ENCODE data around the gene EIF1AX. TPM values are rescaled to one million over a fixed set of nuclear protein-coding genes. Genes with fewer than 3 reads are reported as not detected.
"Not testable (repeated sequence)": the region's sequence is repeated elsewhere in the genome, so short reads cannot be mapped to it uniquely, and the experiment has no call there.

The EIF1AX gene, protein sequence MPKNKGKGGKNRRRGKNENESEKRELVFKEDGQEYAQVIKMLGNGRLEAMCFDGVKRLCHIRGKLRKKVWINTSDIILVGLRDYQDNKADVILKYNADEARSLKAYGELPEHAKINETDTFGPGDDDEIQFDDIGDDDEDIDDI
- 69.3 TPM for total RNA-seq
- 45.7 TPM for polyA plus RNA-seq

DNA sequence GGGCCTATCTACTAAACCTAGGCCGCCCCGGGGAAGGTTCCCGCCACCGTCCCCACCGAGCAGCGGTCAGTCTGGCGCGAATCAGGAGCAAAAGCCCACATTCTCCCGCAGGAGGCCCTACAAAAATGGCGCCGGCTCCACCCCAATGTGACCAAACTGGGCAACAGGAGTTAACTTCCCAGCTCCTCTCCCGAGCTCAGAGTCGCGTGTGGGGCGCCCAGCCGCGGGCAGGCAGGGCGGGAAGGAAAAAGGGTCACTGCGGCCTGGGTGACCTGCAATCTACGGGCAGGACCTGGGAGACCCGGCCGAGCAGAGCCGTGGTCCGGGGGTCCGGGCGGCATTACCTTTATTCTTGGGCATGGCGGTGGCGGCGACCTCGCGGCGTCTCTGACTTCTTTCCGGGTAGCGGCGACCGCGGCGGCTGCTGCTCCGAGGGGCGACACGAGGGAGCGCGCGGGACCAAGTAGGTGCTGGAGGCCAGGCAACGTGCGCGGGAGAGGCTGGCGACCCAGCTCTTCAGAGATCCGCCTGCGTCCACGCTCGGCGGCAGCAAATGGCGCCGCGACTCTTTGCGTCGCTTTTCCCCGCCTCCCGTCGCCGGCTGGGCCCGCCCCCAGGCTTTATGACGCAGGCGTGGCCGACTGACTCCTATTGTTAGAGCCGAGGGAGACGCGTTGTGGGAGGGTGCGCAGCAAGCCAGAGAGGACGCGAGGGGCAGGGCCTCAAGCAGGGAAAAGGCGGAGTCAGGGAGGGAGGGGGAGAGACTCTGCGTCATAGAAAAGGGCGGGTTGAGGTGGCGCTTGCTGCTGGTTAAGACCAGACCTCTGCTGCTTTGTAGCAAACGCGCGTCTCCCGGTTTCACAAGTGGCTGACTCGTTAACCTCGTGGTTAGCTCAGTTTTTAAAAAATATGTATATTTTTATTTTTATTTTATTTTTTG, at the start of gene EIF1AX:
EIF1AX (minus strand) TSS at position 558 of the 940 bp plus-strand sequence; CDS start at position 360, 198 bp downstream.
- peak; percentile 91 for DNase-seq (ENCODE audit: extremely low spot score)
- H3K4me3 ChIP-seq (ENCODE audit: low read depth, low read length) = peak within 1 kb of the TSS; percentile 70
- peak within 1 kb of the TSS; percentile 68 for H3K27ac ChIP-seq (ENCODE audit: low read depth)
- H3K36me3 ChIP-seq (ENCODE audit: insufficient read depth) = no peaks in the 10 kb centered on the region
- WGBS = 1% methylated on average over 70 of the region's 82 CpGs
- no peaks in the 10 kb centered on the region for H3K4me1 ChIP-seq (ENCODE audit: insufficient read depth)

DNA sequence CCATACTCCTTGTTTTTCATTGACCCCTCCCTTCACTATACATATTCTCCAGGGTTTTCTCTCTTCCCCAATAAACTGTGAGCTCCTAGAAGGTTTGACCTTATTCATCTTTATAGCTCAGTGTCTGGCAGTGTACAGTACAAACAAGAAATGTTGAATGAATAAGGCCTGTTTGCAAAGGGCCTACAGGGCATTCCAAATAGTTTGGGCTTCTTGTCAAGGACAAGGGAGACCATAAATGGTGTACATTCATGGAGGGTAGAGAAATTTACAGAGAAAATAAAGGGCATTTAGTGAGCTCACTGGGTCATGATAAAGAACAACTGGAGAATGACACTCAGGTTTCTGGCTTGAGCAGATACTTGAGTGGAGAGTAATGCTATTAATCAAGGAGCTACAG, 47.5 kb upstream of the EIF1AX start:
- Histone ChIP-seq H3K36me3 (ENCODE audit: insufficient read depth) (peaks cover 2% of the 10 kb centered on the region), H3K27ac (ENCODE audit: low read depth) (no peak overlapping the region), H3K4me3 (ENCODE audit: low read depth, low read length) (no peak overlapping the region), H3K4me1 (ENCODE audit: insufficient read depth) (no peaks in the 10 kb centered on the region)
- DNase-seq (ENCODE audit: extremely low spot score) = no peak

DNA sequence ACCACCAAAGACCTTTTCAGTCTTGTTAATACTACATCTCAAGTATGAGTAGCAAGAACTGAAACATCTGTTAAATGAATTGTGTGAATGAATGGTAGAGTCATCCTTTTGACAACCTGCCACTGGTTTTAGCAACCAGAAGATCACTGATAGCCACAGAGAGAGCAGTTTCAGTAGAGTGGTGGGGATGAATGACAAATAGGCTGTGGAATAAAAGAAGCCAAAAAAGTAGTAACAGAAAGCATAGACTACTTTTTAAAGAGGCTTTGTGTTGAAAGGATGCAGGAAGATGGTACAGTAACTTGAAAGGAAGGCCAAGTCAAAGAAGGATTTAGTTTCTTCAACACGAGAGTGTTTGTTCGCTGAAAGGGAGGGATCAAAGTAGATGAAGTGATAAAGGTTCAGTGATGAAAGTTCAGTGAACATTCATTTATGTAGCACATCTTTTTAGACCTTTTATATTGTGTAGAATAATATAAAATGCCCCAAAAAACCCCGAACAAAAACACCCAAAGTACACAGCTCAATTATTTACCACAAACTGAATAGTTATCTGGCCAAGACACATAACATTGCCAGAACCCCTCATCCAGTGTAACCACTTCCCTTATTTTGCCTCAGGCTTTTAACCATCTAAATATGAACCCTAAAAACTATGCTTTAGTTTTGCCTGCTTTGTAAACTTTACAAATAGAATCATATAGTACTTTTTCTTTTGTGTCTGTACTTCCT, 40.1 kb upstream of the EIF1AX start:
- DNase-seq (ENCODE audit: extremely low spot score) = no peak
- Histone ChIP-seq H3K36me3 (ENCODE audit: insufficient read depth) (peaks cover 2% of the 10 kb centered on the region), H3K4me1 (ENCODE audit: insufficient read depth) (no peaks in the 10 kb centered on the region), H3K4me3 (ENCODE audit: low read depth, low read length) (no peak overlapping the region), H3K27ac (ENCODE audit: low read depth) (no peak overlapping the region)
- WGBS = 74% methylated on average over 3 of the region's 3 CpGs

DNA sequence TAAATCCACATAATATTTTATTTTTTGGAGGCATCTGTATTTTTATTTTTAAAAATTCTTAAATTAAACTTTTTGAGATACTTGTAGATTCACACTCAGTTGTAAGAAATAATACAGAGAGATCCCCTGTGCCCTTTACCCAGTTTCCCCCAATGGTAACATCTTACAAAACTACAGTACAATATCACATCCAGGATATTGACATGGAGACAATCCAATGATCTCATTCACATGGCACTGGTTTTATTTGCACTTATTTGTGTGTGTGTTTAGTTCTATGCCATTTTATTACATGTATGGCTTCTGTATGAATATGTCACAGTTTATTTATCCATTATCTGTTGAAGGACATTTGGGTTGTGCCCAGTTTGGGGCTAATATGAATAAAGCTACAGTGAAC, 35.5 kb upstream of the EIF1AX start:
- Histone ChIP-seq H3K27ac (ENCODE audit: low read depth) (no peak overlapping the region), H3K4me3 (ENCODE audit: low read depth, low read length) (no peak overlapping the region), H3K36me3 (ENCODE audit: insufficient read depth) (peaks cover 2% of the 10 kb centered on the region), H3K4me1 (ENCODE audit: insufficient read depth) (no peaks in the 10 kb centered on the region)
- no peak for DNase-seq (ENCODE audit: extremely low spot score)

DNA sequence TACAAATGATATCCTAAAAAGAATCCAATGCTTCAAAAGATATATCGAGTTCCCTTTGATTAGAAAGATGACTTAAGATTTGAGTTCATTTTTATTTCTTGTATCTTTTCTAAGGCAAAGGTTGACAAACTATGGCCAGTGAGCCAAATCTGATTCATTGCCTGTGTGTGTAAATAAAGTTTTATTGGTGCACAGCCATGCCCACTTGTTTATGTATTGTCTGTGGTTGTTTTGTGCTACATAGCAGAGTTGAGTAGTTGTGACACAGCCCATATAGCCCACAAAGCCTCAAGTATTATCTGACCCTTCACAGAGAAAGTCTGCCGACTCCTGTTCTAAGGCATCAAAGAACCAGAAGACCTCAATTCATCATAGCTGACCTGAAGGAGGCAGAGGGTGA, 32.2 kb upstream of the EIF1AX start:
- DNase-seq (ENCODE audit: extremely low spot score) = no peak
- 85% methylated on average over 2 of the region's 2 CpGs for WGBS
- no peaks in the 10 kb centered on the region for H3K4me1 ChIP-seq (ENCODE audit: insufficient read depth)
- H3K36me3 ChIP-seq (ENCODE audit: insufficient read depth) = no peaks in the 10 kb centered on the region
- H3K27ac ChIP-seq (ENCODE audit: low read depth) = no peak overlapping the region
- H3K4me3 ChIP-seq (ENCODE audit: low read depth, low read length) = no peak overlapping the region

DNA sequence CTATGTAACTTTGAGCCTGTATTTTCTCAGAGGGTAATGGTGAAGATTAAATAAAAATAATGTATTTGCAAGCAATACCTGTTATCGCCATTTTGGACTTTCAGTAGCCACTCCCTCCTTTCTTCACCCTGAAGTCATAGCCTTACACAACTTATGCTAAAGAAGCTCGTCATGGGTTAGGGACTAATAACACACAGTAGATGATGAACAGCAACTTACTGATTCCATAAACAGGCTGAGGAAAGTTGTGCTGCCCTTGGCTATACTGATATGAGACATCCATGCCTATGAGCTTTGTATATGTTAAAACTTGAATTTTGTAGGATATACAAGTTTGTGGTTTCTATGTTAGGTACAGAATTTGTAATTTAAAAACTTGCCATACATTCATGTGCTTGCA, 31.7 kb upstream of the EIF1AX start:
- no peak for DNase-seq (ENCODE audit: extremely low spot score)
- 95% methylated on average over 2 of the region's 2 CpGs for WGBS
- Histone ChIP-seq H3K4me3 (ENCODE audit: low read depth, low read length) (no peak overlapping the region), H3K4me1 (ENCODE audit: insufficient read depth) (no peaks in the 10 kb centered on the region), H3K36me3 (ENCODE audit: insufficient read depth) (no peaks in the 10 kb centered on the region), H3K27ac (ENCODE audit: low read depth) (no peak overlapping the region)

DNA sequence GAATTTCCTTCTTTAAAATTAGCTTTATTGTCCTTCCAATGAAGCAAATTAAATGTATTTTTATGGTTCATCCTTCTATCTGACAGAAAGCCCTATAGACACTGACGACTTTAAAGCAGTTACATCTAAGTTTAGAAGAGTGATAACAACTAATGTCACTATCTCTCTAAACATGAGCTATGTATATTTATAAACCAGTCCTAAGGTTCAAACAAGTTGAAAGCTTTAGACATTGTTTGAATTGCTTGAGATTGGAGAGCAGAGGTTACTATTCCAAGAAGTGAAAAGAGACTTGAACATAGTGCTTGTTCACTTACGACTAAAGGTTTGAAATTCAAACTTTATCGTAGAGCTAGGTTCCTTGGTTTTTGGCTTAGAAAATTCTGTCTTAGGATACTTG, 30.2 kb upstream of the EIF1AX start:
- H3K4me3 ChIP-seq (ENCODE audit: low read depth, low read length) = no peak overlapping the region
- no peak overlapping the region for H3K27ac ChIP-seq (ENCODE audit: low read depth)
- H3K36me3 ChIP-seq (ENCODE audit: insufficient read depth) = no peaks in the 10 kb centered on the region
- 91% methylated on average over 3 of the region's 3 CpGs for WGBS
- DNase-seq (ENCODE audit: extremely low spot score) = no peak
- no peaks in the 10 kb centered on the region for H3K4me1 ChIP-seq (ENCODE audit: insufficient read depth)

DNA sequence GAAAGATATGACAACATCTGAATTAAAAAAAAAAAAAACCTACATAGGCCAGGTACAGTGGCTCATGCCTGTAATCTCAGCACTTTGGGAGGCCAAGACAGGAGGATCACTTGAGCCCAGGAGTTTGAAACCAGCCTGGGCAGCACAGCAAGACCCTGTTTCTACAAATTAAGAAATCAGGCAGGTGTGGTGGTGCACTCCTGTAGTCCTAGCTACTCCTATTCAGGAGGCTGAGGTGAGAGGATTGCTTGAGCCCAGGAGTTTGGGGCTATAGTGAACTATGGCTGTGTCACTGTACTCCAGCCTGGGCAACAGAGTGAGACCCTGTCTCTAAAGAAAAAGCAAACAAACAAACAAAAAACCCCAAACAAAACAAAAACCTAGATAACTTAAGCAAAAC, 20.9 kb upstream of the EIF1AX start:
- not testable (repeated sequence) for H3K4me1 ChIP-seq (ENCODE audit: insufficient read depth); DNase-seq (ENCODE audit: extremely low spot score); H3K36me3 ChIP-seq (ENCODE audit: insufficient read depth)

DNA sequence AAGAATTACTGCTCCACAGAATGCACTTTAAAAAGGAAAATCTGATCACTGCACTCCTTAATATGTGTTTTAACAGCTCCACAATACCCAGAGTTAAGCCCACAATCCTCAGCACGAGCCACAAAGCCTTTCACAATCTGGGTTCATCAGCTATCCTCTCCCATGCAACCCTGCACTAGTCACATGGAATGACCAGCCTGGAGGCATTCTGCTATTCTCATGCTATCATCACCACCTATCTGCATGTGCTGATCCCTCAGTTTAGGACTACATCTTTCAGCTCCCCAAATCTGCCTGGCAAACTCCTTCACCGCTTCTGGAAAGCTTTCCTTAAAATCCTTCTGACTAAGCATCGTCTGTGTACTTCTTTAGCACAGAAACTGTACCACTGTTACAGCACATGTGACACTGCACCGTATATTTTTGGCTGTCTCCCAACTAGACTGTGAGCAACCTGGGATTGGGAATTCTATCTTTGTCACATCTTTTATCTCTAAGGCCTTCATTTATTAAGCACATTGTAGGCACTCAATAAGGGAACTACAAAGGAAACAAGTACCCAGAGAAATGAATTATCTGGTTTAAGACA, 18.3 kb upstream of the EIF1AX start:
- H3K36me3 ChIP-seq (ENCODE audit: insufficient read depth) = peaks cover 2% of the 10 kb centered on the region
- 76% methylated on average over 4 of the region's 4 CpGs for WGBS

More for the DNA sequence above, 20.9 kb upstream of the EIF1AX start:
- not testable (repeated sequence) for H3K27ac ChIP-seq (ENCODE audit: low read depth); H3K4me3 ChIP-seq (ENCODE audit: low read depth, low read length)

DNA sequence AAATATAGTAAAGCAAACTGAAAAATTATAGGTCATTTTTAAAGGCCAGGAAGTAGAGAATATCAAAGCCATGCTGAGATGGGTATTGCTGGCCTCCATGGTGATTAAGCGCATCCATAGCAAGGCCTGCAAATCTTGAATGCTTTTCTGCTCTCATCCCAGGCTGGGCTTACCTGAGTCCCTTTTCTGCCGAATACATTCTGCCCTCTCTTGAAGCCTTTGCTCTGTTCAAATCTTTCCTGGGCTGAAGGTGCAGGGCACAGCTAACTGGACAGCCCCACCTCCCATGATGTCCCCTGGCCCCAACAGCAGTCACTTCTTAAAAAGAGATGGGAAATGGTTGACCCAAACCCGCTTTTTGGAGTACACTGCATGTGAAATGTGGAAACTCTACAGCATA, 10.1 kb upstream of the EIF1AX start:
- H3K4me3 ChIP-seq (ENCODE audit: low read depth, low read length) = no peak overlapping the region
- DNase-seq (ENCODE audit: extremely low spot score) = no peak
- WGBS = 95% methylated on average over 3 of the region's 3 CpGs
- H3K27ac ChIP-seq (ENCODE audit: low read depth) = no peak overlapping the region
- peaks cover 2% of the 10 kb centered on the region for H3K36me3 ChIP-seq (ENCODE audit: insufficient read depth)
- H3K4me1 ChIP-seq (ENCODE audit: insufficient read depth) = no peaks in the 10 kb centered on the region

More for the DNA sequence above, 18.3 kb upstream of the EIF1AX start:
- Histone ChIP-seq H3K4me1 (ENCODE audit: insufficient read depth) (no peaks in the 10 kb centered on the region), H3K4me3 (ENCODE audit: low read depth, low read length) (no peak overlapping the region), H3K27ac (ENCODE audit: low read depth) (no peak overlapping the region)
- DNase-seq (ENCODE audit: extremely low spot score) = no peak

DNA sequence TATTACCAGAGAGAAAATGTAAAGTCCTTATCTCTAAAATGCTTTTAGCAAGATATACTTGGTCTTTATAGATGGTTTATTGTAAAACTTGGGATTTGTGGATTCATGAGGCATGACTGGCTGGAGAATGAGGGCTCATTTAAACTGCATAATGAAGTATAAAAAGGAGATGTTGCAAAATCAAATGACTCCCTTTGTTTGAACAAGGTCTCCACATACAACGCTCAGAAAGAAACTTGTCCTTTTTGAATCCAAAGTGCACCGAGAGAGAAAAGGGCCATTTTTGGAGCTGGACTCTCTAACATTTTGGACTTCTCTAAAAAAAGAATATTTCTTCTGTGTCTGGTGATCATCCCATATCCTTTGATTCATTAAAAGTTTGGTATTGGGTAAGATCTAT, 7.7 kb upstream of the EIF1AX start:
- Histone ChIP-seq H3K4me1 (ENCODE audit: insufficient read depth) (no peaks in the 10 kb centered on the region), H3K27ac (ENCODE audit: low read depth) (no peak overlapping the region), H3K36me3 (ENCODE audit: insufficient read depth) (no peaks in the 10 kb centered on the region), H3K4me3 (ENCODE audit: low read depth, low read length) (no peak overlapping the region)
- no peak for DNase-seq (ENCODE audit: extremely low spot score)
- WGBS = 63% methylated on average over 2 of the region's 2 CpGs

DNA sequence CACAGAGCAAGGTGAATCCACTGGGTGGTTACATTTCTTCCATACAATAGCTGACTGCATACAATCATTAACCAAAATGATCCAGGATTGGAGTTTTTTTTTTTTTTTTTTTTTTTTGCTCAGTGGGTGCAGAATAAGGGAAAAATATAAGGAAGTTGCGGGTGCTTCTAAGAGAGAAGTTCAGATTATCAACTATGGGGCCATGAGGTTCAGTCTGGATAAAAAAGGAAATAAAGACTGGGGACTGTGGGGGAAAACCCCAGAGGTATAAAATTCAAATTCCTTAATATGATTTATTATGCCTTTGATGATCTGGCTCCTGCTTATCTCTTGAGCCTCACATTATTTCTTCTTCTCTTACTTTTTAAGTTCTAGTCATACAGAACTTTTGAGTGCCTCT, 5.9 kb upstream of the EIF1AX start:
- Histone ChIP-seq H3K4me1 (ENCODE audit: insufficient read depth) (no peaks in the 10 kb centered on the region), H3K36me3 (ENCODE audit: insufficient read depth) (no peaks in the 10 kb centered on the region), H3K4me3 (ENCODE audit: low read depth, low read length) (no peak overlapping the region), H3K27ac (ENCODE audit: low read depth) (no peak overlapping the region)
- 86% methylated on average over 1 of the region's 1 CpG for WGBS
- DNase-seq (ENCODE audit: extremely low spot score) = no peak

DNA sequence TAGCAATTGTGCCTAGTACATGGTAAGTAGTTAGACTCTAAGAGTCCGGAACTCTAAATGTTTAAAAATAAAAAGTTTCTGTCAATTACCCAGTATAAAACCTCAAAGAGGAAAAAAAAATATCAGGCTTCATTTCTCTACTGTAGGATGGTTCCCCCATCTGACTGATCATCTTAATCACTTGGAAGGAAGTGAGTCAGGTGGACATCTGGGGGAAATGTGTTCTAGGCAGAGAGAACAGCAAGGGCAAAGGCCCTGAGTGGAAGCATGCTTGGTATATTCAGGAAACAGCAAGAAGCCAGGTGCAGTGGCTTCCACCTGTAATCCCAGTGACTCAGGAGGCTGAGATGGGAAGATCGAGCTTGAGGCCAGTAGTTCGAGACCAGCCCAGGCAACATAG, 2.9 kb upstream of the EIF1AX start:
- Histone ChIP-seq H3K4me3 (ENCODE audit: low read depth, low read length) (no peak overlapping the region), H3K4me1 (ENCODE audit: insufficient read depth) (no peaks in the 10 kb centered on the region), H3K27ac (ENCODE audit: low read depth) (no peak overlapping the region), H3K36me3 (ENCODE audit: insufficient read depth) (no peaks in the 10 kb centered on the region)
- 80% methylated on average over 3 of the region's 3 CpGs for WGBS
- DNase-seq (ENCODE audit: extremely low spot score) = no peak
